Measurements from ENCODE around the gene TNFRSF19.

TNFRSF19 gene

GRCh38 chr13:23623394-23623793 is 53.2 kb downstream of the TNFRSF19 start:
- no peak for TF ChIP-seq CTCF (IDR thresholded peaks at IDR 0.05)
- Mint-ChIP-seq H3K4me3 (no peak overlapping the region), H3K9me3 (peaks cover 22% of the 10 kb centered on the region), H3K4me1 (peaks cover 52% of the 10 kb centered on the region), H3K27me3 (ENCODE audit: low read depth, poor library complexity) (no peaks in the 10 kb centered on the region), H3K36me3 (ENCODE audit: low read depth) (peaks cover 80% of the 10 kb centered on the region), H3K27ac (no peak overlapping the region)
- DNase-seq, result no peak

- peak overlapping the region; percentile 95 for H3K27ac Mint-ChIP-seq
- no peak for TF ChIP-seq CTCF (IDR thresholded peaks at IDR 0.05)
- no peaks in the 10 kb centered on the region for H3K27me3 Mint-ChIP-seq (ENCODE audit: low read depth, poor library complexity)
- DNase-seq, result no peak
- no peak overlapping the region for H3K4me3 Mint-ChIP-seq
- H3K36me3 Mint-ChIP-seq (ENCODE audit: low read depth), result peaks cover 58% of the 10 kb centered on the region
- peaks cover 66% of the 10 kb centered on the region for H3K4me1 Mint-ChIP-seq
- H3K9me3 Mint-ChIP-seq, result peaks cover 19% of the 10 kb centered on the region
Observed at GRCh38 chr13:23626700-23627099, 56.5 kb downstream of the TNFRSF19 start.

- Mint-ChIP-seq H3K27me3 (ENCODE audit: low read depth, poor library complexity) (no peaks in the 10 kb centered on the region), H3K4me1 (peaks cover 73% of the 10 kb centered on the region), H3K4me3 (no peak overlapping the region), H3K27ac (peak overlapping the region; percentile 95), H3K9me3 (peaks cover 18% of the 10 kb centered on the region), H3K36me3 (ENCODE audit: low read depth) (peaks cover 51% of the 10 kb centered on the region)
- TF ChIP-seq CTCF (IDR thresholded peaks at IDR 0.05), result no peak
- no peak for DNase-seq
Observed at GRCh38 chr13:23627410-23627809, 57.2 kb downstream of the TNFRSF19 start.

- peaks cover 74% of the 10 kb centered on the region for H3K4me1 Mint-ChIP-seq
Observed at GRCh38 chr13:23628250-23628649, 58.0 kb downstream of the TNFRSF19 start.

GRCh38 chr13:23628765-23629565 is 58.8 kb downstream of the TNFRSF19 start:
- H3K27me3 Mint-ChIP-seq (ENCODE audit: low read depth, poor library complexity), result no peaks in the 10 kb centered on the region
- peak overlapping the region; percentile 97 for H3K27ac Mint-ChIP-seq
- peak overlapping the region; percentile 43 for H3K4me3 Mint-ChIP-seq
- peaks cover 40% of the 10 kb centered on the region for H3K36me3 Mint-ChIP-seq (ENCODE audit: low read depth)
- no peak for TF ChIP-seq CTCF (IDR thresholded peaks at IDR 0.05)
- peaks cover 78% of the 10 kb centered on the region for H3K4me1 Mint-ChIP-seq
- peaks cover 3% of the 10 kb centered on the region for H3K9me3 Mint-ChIP-seq
- DNase-seq, result no peak

More at GRCh38 chr13:23628250-23628649, 58.0 kb downstream of the TNFRSF19 start:
- Mint-ChIP-seq H3K36me3 (ENCODE audit: low read depth) (peaks cover 47% of the 10 kb centered on the region), H3K27me3 (ENCODE audit: low read depth, poor library complexity) (no peaks in the 10 kb centered on the region), H3K9me3 (peaks cover 9% of the 10 kb centered on the region), H3K4me3 (peak overlapping the region; percentile 22), H3K27ac (peak overlapping the region; percentile 91)
- TF ChIP-seq CTCF (IDR thresholded peaks at IDR 0.05), result no peak
- no peak for DNase-seq

Data from nephron progenitor cell (in vitro differentiated cells).